GM21515 (cell line): ENCODE results near the gene MUL1.
"Not testable (repeated sequence)": the region's sequence is repeated elsewhere in the genome, so short reads cannot be mapped to it uniquely, and the experiment has no call there.

Experiments used
- ATAC-seq: cut with Tn5 transposase; IDR thresholded peaks from one replicate; pipeline ENCODE4 v1.9.1; 2021; ENCODE audit not compliant: unreplicated experiment

MUL1 gene

GRCh38 chr1:20507564-20508410 lies at the start of gene MUL1:
Gene MUL1 (minus strand): TSS chr1:20508151. CDS start chr1:20508024, 127 bp downstream.
- peak; percentile 83 for ATAC-seq

GRCh38 chr1:20555758-20556120 lies 47.8 kb upstream of the MUL1 start:
- ATAC-seq: no peak

- no peak for ATAC-seq
Observed at GRCh38 chr1:20555025-20555757, 47.2 kb upstream of the MUL1 start.

GRCh38 chr1:20552728-20553445 lies 44.9 kb upstream of the MUL1 start:
- ATAC-seq: no peak

- ATAC-seq: no peak
Observed at GRCh38 chr1:20551945-20552727, 44.2 kb upstream of the MUL1 start, which contains the start of gene FAM43B. Gene FAM43B (plus strand): TSS chr1:20552573. CDS start chr1:20552974, 401 bp downstream.

- ATAC-seq: no peak
Observed at GRCh38 chr1:20551161-20551560, 43.2 kb upstream of the MUL1 start.

GRCh38 chr1:20546637-20547036 lies 38.7 kb upstream of the MUL1 start:
- no peak for ATAC-seq

- ATAC-seq: no peak
Observed at GRCh38 chr1:20540281-20540680, 32.3 kb upstream of the MUL1 start.

GRCh38 chr1:20538760-20539551 lies 31.0 kb upstream of the MUL1 start:
- ATAC-seq: no peak

GRCh38 chr1:20538227-20538626 lies 30.3 kb upstream of the MUL1 start:
- ATAC-seq: no peak

- no peak for ATAC-seq
Observed at GRCh38 chr1:20534659-20535417, 26.9 kb upstream of the MUL1 start.

- no peak for ATAC-seq
Observed at GRCh38 chr1:20533635-20534034, 25.7 kb upstream of the MUL1 start.

- ATAC-seq: no peak
Observed at GRCh38 chr1:20530901-20531300, 22.9 kb upstream of the MUL1 start.

- ATAC-seq: no peak
Observed at GRCh38 chr1:20530306-20530705, 22.4 kb upstream of the MUL1 start.

GRCh38 chr1:20528221-20528620 lies 20.3 kb upstream of the MUL1 start:
- no peak for ATAC-seq

GRCh38 chr1:20526267-20526666 lies 18.3 kb upstream of the MUL1 start:
- ATAC-seq: no peak

GRCh38 chr1:20521960-20522861 lies 14.3 kb upstream of the MUL1 start:
- no peak for ATAC-seq

GRCh38 chr1:20519609-20520262 lies 11.8 kb upstream of the MUL1 start:
- not testable (repeated sequence) for ATAC-seq
